Measurements from ENCODE around the gene HDAC1. TPM values are rescaled to one million over a fixed set of nuclear protein-coding genes. Genes with fewer than 3 reads are reported as not detected.

HDAC1 gene
- polyA plus RNA-seq, 2 donors, result 43.8 to 90.3 TPM

DNA sequence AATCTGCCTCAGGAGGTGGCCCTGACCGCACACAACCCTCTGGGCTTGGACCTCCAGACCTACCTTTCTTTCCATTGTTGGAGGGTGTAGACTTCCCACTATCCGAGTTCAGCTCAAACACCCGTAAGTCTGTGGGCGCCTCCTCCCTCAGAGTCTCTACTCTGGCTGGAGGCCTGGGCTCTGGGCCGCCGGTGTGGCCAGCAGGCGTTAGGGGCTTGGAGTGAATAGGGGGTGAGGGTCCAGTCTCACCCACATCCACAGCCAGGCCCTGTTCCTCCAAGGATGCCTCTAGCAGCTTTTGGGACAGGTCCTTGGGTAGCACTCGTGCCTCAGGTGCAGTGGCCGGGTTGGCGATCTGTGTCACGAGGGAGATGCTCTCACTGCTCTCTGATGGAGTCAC is 84.3 kb downstream of the HDAC1 start:
- Histone ChIP-seq H3K9me3 (ENCODE audit: control insufficient read depth in 2 of 2, insufficient read depth in 1 of 2, low read depth in 1 of 2, low read length in 1 of 2) (no peaks in the 10 kb centered on the region), H3K4me3 (ENCODE audit: low read depth in 1 of 2, low read length in 2 of 2) (no peak overlapping the region), H3K4me1 (ENCODE audit: control insufficient read depth in 2 of 2, insufficient read depth in 2 of 2, low read length in 1 of 2) (no peaks in the 10 kb centered on the region), H3K36me3 (ENCODE audit: control insufficient read depth in 2 of 2, insufficient read depth in 2 of 2, low read length in 1 of 2) (peaks cover 36 to 56% of the 10 kb centered on the region in 2 donors), H3K27me3 (ENCODE audit: control insufficient read depth in 1 of 2, insufficient read depth in 2 of 2, low read length in 2 of 2) (no peaks in the 10 kb centered on the region), H3K27ac (ENCODE audit: low read depth in 2 of 2, low read length in 1 of 2) (no peak overlapping the region)
- WGBS, 2 donors, result 93 to 97% methylated on average over 11 of the region's 11 CpGs

DNA sequence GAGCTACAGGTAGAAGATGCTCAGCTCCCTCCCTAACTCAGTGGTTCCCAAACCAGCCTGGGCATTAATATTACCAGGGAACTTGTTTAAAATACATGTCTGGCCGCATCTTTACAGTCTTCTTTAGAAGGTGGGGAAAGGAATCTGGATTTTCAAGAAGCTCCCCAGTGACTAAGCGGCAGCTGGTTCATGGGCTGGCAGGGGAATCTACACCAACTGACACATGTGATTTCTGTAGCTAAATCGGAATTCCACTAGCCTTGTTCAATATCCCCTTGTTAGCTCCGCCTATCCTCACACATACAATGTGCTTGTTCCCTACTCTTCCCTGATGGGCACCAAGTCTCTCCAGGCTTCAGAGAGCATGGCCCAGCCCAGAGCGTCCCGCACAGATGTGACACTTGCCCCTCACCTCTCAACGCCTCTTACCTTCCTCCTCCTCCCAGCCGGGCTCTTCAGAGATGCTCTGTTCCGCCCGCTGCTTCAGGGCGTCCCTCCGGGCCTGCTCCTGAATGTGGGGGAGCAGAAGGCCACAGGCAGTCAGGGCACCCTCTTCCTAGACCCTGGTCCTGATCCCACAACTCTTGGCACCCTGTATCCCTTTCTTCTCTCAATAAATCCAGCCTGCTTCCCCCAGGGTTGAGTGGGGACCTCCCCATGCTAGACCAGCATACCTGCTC is 85.8 kb downstream of the HDAC1 start:
- H3K27me3 ChIP-seq (ENCODE audit: control insufficient read depth in 1 of 2, insufficient read depth in 2 of 2, low read length in 2 of 2), result no peaks in the 10 kb centered on the region
- H3K27ac ChIP-seq (ENCODE audit: low read depth in 2 of 2, low read length in 1 of 2), result no peak overlapping the region
- WGBS, 2 donors, result 91 to 93% methylated on average over 12 of the region's 12 CpGs
- H3K4me3 ChIP-seq (ENCODE audit: low read depth in 1 of 2, low read length in 2 of 2), result no peak overlapping the region
- peaks cover 36 to 49% of the 10 kb centered on the region in 2 donors for H3K36me3 ChIP-seq (ENCODE audit: control insufficient read depth in 2 of 2, insufficient read depth in 2 of 2, low read length in 1 of 2)
- H3K9me3 ChIP-seq (ENCODE audit: control insufficient read depth in 2 of 2, insufficient read depth in 1 of 2, low read depth in 1 of 2, low read length in 1 of 2), result no peaks in the 10 kb centered on the region
- H3K4me1 ChIP-seq (ENCODE audit: control insufficient read depth in 2 of 2, insufficient read depth in 2 of 2, low read length in 1 of 2), result no peaks in the 10 kb centered on the region

DNA sequence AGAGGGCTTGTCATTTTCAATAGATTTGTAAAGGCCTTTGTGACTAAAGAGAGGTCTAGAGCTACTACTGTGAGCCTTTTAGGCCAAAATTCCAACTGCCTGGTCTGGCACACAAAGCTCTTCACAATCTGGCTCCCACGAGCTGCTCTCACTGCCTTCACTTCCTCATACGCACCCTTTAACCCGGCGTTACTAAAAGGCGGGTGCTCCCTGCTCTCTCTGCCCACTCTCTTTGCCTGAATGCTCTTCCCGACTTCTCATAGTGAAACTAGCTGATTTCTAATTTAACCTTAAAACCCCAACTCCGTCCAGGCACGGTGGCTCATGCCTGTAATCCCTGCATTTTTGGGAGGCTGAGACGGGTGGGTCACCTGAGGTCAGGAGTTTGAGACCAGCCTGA is 88.2 kb downstream of the HDAC1 start:
- Histone ChIP-seq H3K4me3 (ENCODE audit: low read depth in 1 of 2, low read length in 2 of 2) (no peak overlapping the region), H3K27me3 (ENCODE audit: control insufficient read depth in 1 of 2, insufficient read depth in 2 of 2, low read length in 2 of 2) (no peaks in the 10 kb centered on the region), H3K9me3 (ENCODE audit: control insufficient read depth in 2 of 2, insufficient read depth in 1 of 2, low read depth in 1 of 2, low read length in 1 of 2) (no peaks in the 10 kb centered on the region), H3K27ac (ENCODE audit: low read depth in 2 of 2, low read length in 1 of 2) (no peak overlapping the region), H3K4me1 (ENCODE audit: control insufficient read depth in 2 of 2, insufficient read depth in 2 of 2, low read length in 1 of 2) (no peaks in the 10 kb centered on the region), H3K36me3 (ENCODE audit: control insufficient read depth in 2 of 2, insufficient read depth in 2 of 2, low read length in 1 of 2) (peaks cover 32 to 46% of the 10 kb centered on the region in 2 donors)
- WGBS, 2 donors, result 93 to 94% methylated on average over 9 of the region's 9 CpGs

Other genes with a start within 250 kb of the HDAC1 start
- 1 to 10 TPM; 6.8 to 9.5 TPM for gene TMEM39B, start 219.1 kb upstream of the HDAC1 start, polyA plus RNA-seq
- gene KPNA6, start 184.0 kb upstream of the HDAC1 start, polyA plus RNA-seq, result 1 to 10 TPM; 6.9 to 9.9 TPM
- 10 to 100 TPM; 10.2 to 13.5 TPM for gene TXLNA, start 112.4 kb upstream of the HDAC1 start, polyA plus RNA-seq
- 1 to 10 TPM; 2.7 to 2.9 TPM for gene CCDC28B, start 91.5 kb upstream of the HDAC1 start, polyA plus RNA-seq
- 1 to 10 TPM; 1.5 to 1.6 TPM for gene IQCC, start 86.4 kb upstream of the HDAC1 start, polyA plus RNA-seq
- under 1 TPM in 1 of 2 donors, not detected in 1; 0.06 TPM for gene DCDC2B, start 83.0 kb upstream of the HDAC1 start, polyA plus RNA-seq
- gene TMEM234, start 69.7 kb upstream of the HDAC1 start, polyA plus RNA-seq, result 10 to 100 TPM; 10.4 to 15.6 TPM
- 100 to 1,000 TPM; 134 to 189 TPM for gene EIF3I, start 69.7 kb upstream of the HDAC1 start, polyA plus RNA-seq
- gene FAM167B, start 44.9 kb upstream of the HDAC1 start, polyA plus RNA-seq, result 1 to 10 TPM; 1.8 to 2.0 TPM
- gene LCK, start 40.8 kb upstream of the HDAC1 start, polyA plus RNA-seq, result 1 to 10 TPM; 2.3 to 2.4 TPM
- gene MARCKSL1, start 44.1 kb downstream of the HDAC1 start, polyA plus RNA-seq, result 1 to 10 TPM; 3.6 to 6.0 TPM
- gene FAM229A, start 70.4 kb downstream of the HDAC1 start, polyA plus RNA-seq, result 1 to 10 TPM; 2.9 to 5.9 TPM
- gene TSSK3, start 70.5 kb downstream of the HDAC1 start, polyA plus RNA-seq, result under 1 TPM; 0.15 to 0.53 TPM
- 10 to 100 TPM; 24.1 to 26.9 TPM for gene BSDC1, start 102.4 kb downstream of the HDAC1 start, polyA plus RNA-seq
- gene ZBTB8B, start 173.0 kb downstream of the HDAC1 start, polyA plus RNA-seq, result not detected
- gene ZBTB8A, start 247.3 kb downstream of the HDAC1 start, polyA plus RNA-seq, result 1 to 10 TPM; 1.1 to 1.9 TPM